Measurements from ENCODE around the gene TK1.

TK1 gene

DNA sequence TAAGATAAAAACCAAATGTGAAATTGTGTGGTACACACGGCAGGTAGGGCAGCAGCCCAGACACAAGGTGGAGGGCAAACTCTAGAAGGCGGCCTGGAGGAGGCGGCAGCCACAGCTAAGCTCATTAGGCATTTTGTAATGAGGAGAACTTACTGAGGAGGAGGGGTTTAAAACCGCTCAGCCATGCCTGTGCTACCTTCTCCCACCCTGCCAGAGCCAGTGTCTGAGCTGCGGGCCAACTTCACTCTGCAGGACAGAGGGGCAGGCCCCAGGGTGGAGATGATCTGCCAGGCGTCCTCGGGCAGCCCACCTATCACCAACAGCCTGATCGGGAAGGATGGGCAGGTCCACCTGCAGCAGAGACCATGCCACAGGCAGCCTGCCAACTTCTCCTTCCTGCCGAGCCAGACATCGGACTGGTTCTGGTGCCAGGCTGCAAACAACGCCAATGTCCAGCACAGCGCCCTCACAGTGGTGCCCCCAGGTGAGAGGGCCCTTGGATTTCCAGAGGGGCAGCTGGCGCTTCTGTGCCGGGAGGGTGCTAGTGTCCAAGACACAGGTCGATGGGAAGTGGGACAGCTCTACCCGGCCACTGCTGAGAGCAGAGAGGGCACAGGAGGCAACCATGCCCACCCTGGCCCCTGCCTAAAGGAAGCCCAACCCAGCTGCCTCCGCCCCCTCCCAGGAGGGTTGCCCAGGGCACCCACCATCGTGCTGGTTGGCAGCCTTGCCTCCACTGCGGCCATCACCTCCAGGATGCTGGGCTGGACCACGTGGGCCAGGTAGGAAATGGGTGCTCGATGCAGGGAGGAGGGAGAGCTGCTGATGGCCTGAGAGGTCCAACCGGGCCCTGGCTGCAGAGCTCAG is 22.7 kb downstream of the TK1 start:
- peak overlapping the region; percentile 17; the same call in 1 of the 2 replicates for H3K27ac ChIP-seq
- CTCF ChIA-PET, result no interaction called here
- DNase-seq (ENCODE audit: low spot score), result no peak

DNA sequence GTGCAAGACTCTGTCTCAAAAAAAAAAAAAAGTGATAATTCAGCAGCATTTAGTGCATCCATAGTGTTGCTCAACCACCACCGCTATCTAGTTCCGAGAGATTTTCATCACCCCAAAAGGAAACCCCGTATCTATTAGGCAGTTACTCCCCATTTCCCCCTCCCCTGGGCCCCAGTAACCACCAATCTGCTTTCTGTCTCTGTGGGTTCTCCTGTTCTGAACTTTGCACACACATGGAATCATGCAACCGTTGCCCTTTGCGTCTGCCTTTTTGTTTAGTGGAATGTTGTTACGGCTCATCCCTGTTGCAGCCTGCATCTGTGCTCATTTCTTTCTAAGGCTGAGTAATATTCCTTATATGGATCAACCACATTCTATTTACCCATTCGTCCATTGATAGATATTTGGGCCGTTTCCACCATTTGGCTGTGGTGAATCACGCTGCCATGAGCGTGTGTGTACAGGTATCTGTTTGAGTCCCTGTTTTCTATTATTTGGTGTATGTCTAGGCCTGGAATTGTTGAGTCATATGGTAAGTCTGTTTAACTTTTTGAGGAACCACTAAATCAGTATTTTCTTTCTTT is 27.2 kb downstream of the TK1 start:
- DNase-seq (ENCODE audit: low spot score), result peak; percentile 83
- CTCF ChIA-PET, result interaction anchor here (0.6 to 0.7 kb wide), 2 partner anchors 29 to 552 kb away, joined by 3 to 4 read pairs; partner anchors contain the start of gene TMC8
- POLR2A ChIA-PET (ENCODE audit: low non-redundant PET), result interaction anchor here (1.2 kb wide), 1 partner anchor 18 kb away, joined by 7 read pairs; no protein-coding TSS in a partner anchor
- TF ChIP-seq, protein P1, sequence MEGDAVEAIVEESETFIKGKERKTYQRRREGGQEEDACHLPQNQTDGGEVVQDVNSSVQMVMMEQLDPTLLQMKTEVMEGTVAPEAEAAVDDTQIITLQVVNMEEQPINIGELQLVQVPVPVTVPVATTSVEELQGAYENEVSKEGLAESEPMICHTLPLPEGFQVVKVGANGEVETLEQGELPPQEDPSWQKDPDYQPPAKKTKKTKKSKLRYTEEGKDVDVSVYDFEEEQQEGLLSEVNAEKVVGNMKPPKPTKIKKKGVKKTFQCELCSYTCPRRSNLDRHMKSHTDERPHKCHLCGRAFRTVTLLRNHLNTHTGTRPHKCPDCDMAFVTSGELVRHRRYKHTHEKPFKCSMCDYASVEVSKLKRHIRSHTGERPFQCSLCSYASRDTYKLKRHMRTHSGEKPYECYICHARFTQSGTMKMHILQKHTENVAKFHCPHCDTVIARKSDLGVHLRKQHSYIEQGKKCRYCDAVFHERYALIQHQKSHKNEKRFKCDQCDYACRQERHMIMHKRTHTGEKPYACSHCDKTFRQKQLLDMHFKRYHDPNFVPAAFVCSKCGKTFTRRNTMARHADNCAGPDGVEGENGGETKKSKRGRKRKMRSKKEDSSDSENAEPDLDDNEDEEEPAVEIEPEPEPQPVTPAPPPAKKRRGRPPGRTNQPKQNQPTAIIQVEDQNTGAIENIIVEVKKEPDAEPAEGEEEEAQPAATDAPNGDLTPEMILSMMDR (conservative IDR thresholded peaks at IDR 0.05; ENCODE audit: low read depth), result no peak
- peak overlapping the region; percentile 98 for H3K27ac ChIP-seq

More for the DNA sequence above, 22.7 kb downstream of the TK1 start:
- TF ChIP-seq, protein P1 (conservative IDR thresholded peaks at IDR 0.05; ENCODE audit: low read depth), result no peak
- POLR2A ChIA-PET (ENCODE audit: low non-redundant PET), result no interaction called here

DNA sequence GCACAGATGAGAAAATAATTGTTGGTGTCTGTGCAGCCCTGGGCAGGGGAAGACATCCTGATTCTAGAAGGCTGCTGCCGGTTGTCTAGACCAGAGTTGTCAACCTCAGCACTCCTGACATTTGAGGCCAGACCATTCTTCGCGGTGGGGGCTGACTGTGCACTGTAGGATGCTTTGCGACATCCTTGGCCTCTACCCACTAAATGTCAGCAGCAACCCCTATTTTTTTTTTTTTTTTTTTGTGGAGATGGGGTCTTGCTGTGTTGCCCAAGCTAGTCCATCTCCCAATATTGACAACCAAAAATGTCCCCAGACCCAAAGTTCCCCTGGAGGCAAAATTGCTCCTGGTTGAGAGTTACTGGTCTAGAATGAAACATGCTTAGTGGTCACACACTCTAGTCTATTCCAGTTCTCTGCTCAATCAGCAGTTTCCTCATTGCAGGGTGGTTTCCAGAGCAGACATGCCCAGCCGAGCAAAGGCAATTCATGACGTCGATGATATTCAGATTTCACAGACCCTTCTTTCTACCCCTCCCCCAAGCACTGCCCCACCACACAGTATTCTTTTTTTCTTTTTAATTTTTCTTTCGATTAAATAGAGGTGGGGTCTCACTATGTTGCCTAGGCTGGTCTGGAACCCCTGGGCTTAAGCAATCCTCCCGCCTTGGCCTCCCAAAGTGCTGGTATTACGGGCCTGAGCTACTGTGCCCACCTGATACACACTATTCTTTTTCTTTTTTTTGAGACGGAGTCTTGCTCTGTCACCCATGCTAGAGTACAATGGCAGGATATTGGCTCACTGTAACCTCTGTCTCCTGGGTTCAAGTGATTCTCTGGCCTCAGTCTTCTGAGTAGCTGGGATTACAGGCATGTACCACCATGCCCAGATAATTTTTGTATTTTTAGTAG is 31.7 kb downstream of the TK1 start:
- ChIA-PET POLR2A (ENCODE audit: low non-redundant PET) (no interaction called here), CTCF (no interaction called here)
- TF ChIP-seq, protein P1 (conservative IDR thresholded peaks at IDR 0.05; ENCODE audit: low read depth), result no peak
- peak overlapping the region; percentile 15 for H3K27ac ChIP-seq
- DNase-seq (ENCODE audit: low spot score), result no peak

DNA sequence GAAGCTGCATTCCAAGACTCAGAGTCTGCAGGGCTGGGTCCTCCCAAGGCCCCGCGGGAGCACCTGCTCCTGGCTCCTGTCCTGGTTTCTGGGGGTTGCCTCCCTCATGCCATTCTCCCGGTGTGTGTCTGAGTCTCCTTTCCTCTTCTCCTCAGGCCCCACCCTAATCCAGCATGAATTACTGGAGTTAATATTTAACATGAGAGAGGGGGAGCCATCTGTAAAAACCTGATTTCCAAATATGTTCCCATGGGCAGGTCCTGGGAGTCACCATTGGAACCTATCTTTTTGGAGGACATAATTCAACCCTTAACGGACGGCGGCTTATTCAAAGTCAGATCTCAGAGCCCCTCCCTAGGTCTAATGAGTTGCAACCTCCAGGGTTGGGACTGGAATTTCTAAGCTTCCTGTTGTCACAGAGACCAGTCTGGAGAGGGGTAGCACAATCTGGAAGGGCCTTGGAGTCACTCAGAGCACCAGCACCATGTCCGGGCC is 35.3 kb downstream of the TK1 start:
- TF ChIP-seq, protein P1 (conservative IDR thresholded peaks at IDR 0.05; ENCODE audit: low read depth), result no peak
- ChIA-PET CTCF (no interaction called here), POLR2A (ENCODE audit: low non-redundant PET) (no interaction called here)
- peak overlapping the region; percentile 29 for H3K27ac ChIP-seq
- no peak for DNase-seq (ENCODE audit: low spot score)

DNA sequence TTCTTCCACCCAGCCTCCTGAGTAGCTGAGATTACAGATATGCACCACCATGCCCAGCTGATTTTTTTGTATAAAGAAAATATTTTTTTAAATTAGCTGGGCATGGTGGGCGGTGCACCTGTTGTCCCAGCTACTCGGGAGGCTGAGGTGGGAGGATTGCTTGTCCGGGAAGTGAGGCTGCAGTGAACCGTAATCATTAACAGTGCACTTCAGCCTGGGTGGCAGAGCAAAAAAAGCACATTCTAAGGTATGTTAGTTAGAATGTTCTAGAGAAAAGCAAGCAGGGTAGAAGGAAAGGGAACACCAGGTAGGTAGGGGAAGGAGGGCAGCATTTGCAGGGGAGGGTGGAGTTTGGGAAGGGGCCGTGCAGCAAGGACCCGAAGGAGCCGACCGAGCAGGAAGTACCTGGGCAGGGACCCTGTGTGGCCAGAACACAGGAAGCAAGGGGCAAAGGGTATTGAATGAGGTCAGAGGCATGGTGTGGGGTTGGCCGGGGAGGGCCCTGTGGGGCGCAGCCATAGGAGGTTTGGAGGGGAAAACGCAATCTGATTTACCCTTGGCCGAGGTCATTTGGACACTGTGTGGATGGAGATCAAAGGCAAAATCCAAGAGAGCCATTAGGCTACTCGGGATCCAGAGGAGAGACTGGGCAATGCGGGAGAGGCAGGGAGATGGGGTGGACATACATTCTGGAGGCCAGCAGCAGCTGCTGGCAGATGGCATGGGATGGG is 38.4 kb downstream of the TK1 start:
- no peak for DNase-seq (ENCODE audit: low spot score)
- CTCF ChIA-PET, result no interaction called here
- no peak overlapping the region for H3K27ac ChIP-seq
- TF ChIP-seq, protein P1 (conservative IDR thresholded peaks at IDR 0.05; ENCODE audit: low read depth), result no peak
- POLR2A ChIA-PET (ENCODE audit: low non-redundant PET), result no interaction called here

Measured in RWPE1 (cell line).